HepG2 (cell line): ENCODE measurements around the gene TFAP2A. TPM values are rescaled to one million over a fixed set of nuclear protein-coding genes. Genes with fewer than 3 reads are reported as not detected.

Experiments used
- ATAC-seq: fragments of 200-7000 bp; cut with Tn5 transposase; 3 replicates; pipeline ENCODE4 v1.9.1; 2020; ENCODE audit warnings: mild to moderate bottlenecking, moderate library complexity
- BruUV-seq: library from RNA; stranded (reverse); fragments of 400-500 nt; replicated peaks from 2 replicates; lab custom pipeline; 2021; lab: Mats Ljungman, UMichigan
- CTCF ChIA-PET: fragments of 300-600 bp; formaldehyde crosslinking; extraction: SDS; loops from one replicate; lab custom pipeline; 2021; ENCODE audit warnings: low total read pairs, inconsistent platforms, low intra/inter-chr PET ratio; lab: Yijun Ruan, JAX
- POLR2A ChIA-PET: fragments of 350-600 bp; sonication (Branson Sonifier 250); formaldehyde crosslinking; loops from one replicate; lab custom pipeline; 2020; ENCODE audit warnings: antibody characterized with exemption, inconsistent platforms; lab: Yijun Ruan, JAX
- DNase-seq: peaks from one replicate; pipeline ENCODE4 v3.0.0-alpha.2; 2015; ENCODE audit warnings: low spot score
- FAIRE-seq: peaks from 3 replicates; lab custom pipeline; 2011; peaks lifted over from hg19 to GRCh38; lab: Jason Lieb, UNC
- H2AFZ ChIP-seq: one replicate; pipeline ENCODE4 v1.6.1; 2011; ENCODE audit warnings: low read length, inconsistent platforms
- H3K27ac ChIP-seq: fragments of 300-600 bp; 3 replicates; pipeline ENCODE4 v1.8.0; 2011; ENCODE audit warnings: mixed run types, mild to moderate bottlenecking, mixed read lengths, low read length, inconsistent platforms; ENCODE audit not compliant: insufficient read depth; ENCODE audit errors: extremely low read length
- H3K27me3 ChIP-seq, 2 experiments: fragments of 200-600 bp in 1 of 2; 2 replicates in 1 of 2; 3 replicates in 1 of 2; pipeline versions ENCODE4 v1.6.0 to v1.8.0; 2011; ENCODE audit warnings: low read length in 2 of 2, mild to moderate bottlenecking in 2 of 2, moderate library complexity in 2 of 2, inconsistent platforms in 1 of 2; ENCODE audit not compliant: insufficient read depth in 2 of 2, control insufficient read depth in 1 of 2
- H3K36me3 ChIP-seq, 2 experiments: fragments of 200-600 bp in 1 of 2; replicated peaks in 1 of 2; 2 replicates in 1 of 2; 3 replicates in 1 of 2; pipeline versions ENCODE4 v1.5.1 to v1.8.0; 2011; ENCODE audit warnings: low read length in 2 of 2, inconsistent platforms in 1 of 2; ENCODE audit not compliant: insufficient read depth in 2 of 2, control insufficient read depth in 1 of 2
- H3K4me1 ChIP-seq: 2 replicates; pipeline ENCODE4 v1.5.1; 2012; ENCODE audit warnings: low read length, inconsistent platforms; ENCODE audit not compliant: insufficient read depth
- H3K4me2 ChIP-seq: 2 replicates; pipeline ENCODE4 v1.6.0; 2011; ENCODE audit warnings: low read depth, low read length, inconsistent platforms
- H3K4me3 ChIP-seq, 3 experiments: fragments of 200-600 bp in 1 of 3; sonication (generic), shearing (Covaris generic) in 1 of 3; replicated peaks in 1 of 3; 2 replicates each; pipeline ENCODE4 v1.5.1; 2011 to 2016; ENCODE audit warnings: low read length in 3 of 3, inconsistent platforms in 2 of 3, low read depth in 2 of 3, mild to moderate bottlenecking in 2 of 3, control low read depth in 1 of 3, mixed read lengths in 1 of 3; ENCODE audit not compliant: insufficient read depth in 1 of 3
- H3K79me2 ChIP-seq: one replicate; pipeline ENCODE4 v1.6.1; 2011; ENCODE audit warnings: low read length, inconsistent platforms; ENCODE audit not compliant: insufficient read depth
- H3K9ac ChIP-seq: 2 replicates; pipeline ENCODE4 v1.6.0; 2011; ENCODE audit warnings: mild to moderate bottlenecking, low read depth, low read length, inconsistent platforms; ENCODE audit not compliant: insufficient read depth
- H3K9me3 ChIP-seq: 2 replicates; pipeline ENCODE4 v1.5.1; 2012; ENCODE audit warnings: mild to moderate bottlenecking, low read length
- H4K20me1 ChIP-seq: 2 replicates; pipeline ENCODE4 v1.6.0; 2011; ENCODE audit warnings: inconsistent platforms, mild to moderate bottlenecking, low read length, moderate library complexity; ENCODE audit not compliant: insufficient read depth
- FOXO1 ChIP-seq: sonication (generic); formaldehyde crosslinking; IDR thresholded peaks from 2 replicates; pipeline ENCODE4 v1.4.0; 2020; ENCODE audit warnings: missing genetic modification reagents
- SP5 ChIP-seq: IDR thresholded peaks from 2 replicates; pipeline ENCODE4 v1.6.1; 2016; ENCODE audit warnings: low read depth, borderline replicate concordance
- ZBTB20 ChIP-seq: sonication (generic); formaldehyde crosslinking; IDR thresholded peaks from 2 replicates; pipeline ENCODE4 v1.8.1; 2023; ENCODE audit warnings: missing genetic modification reagents, low read depth, mild to moderate bottlenecking, borderline replicate concordance
- ZFY ChIP-seq: sonication (generic); formaldehyde crosslinking; IDR thresholded peaks from 2 replicates; pipeline ENCODE4 v1.4.0; 2020; ENCODE audit warnings: missing genetic modification reagents
- ZNF468 ChIP-seq: sonication (generic); formaldehyde crosslinking; IDR thresholded peaks from 2 replicates; pipeline ENCODE4 v1.8.0; 2022; ENCODE audit warnings: mild to moderate bottlenecking, moderate library complexity, missing genetic modification reagents
- ZNF547 ChIP-seq: sonication (generic); formaldehyde crosslinking; IDR thresholded peaks from 2 replicates; pipeline ENCODE4 v1.5.1; 2020; ENCODE audit warnings: mild to moderate bottlenecking, missing genetic modification reagents
- ZXDC ChIP-seq: sonication (generic); formaldehyde crosslinking; IDR thresholded peaks from 2 replicates; pipeline ENCODE4 v1.5.0; 2020; ENCODE audit warnings: mild to moderate bottlenecking, missing genetic modification reagents
- WGBS: methylation state at CpG from one replicate; pipeline ENCODE4 v1.1.6; 2017; ENCODE audit warnings: low lambda C conversion rate; 5-methylcytosine and 5-hydroxymethylcytosine counted together
- in situ Hi-C: cut with HindIII; loops from 2 replicates; pipeline ENCODE4 v1.10.0; 2017; ENCODE audit warnings: low pct_unique_long_range_greater_than_20kb; ENCODE audit not compliant: extremely low pct_ligation_motif_present
- intact Hi-C: fragments of 100-400 bp; cut with micrococcal nuclease; formaldehyde crosslinking; loops from one replicate; pipeline ENCODE4 v1.10.0; 2022; ENCODE audit not compliant: unreplicated experiment
- polyA plus RNA-seq, 8 experiments: library from polyadenylated mRNA; depleted of rRNA in 3 of 8; stranded (reverse) in 7 of 8; unstranded in 1 of 8; fragments of >200 nt; fragmentation: Illumina TruSeq in 4 of 8; extraction: Trizol in 4 of 8; gene quantifications; 2 replicates each; pipeline versions ENCODE4 v1.2.1 to v1.2.3, GENCODE V29; 2011 to 2016; ENCODE audit warnings: low read depth in 4 of 8, missing spikeins in 1 of 8, mixed read lengths in 1 of 8; ENCODE audit not compliant: insufficient read depth in 1 of 8
- total RNA-seq, 5 experiments: library from RNA; depleted of rRNA; stranded (reverse); fragments of >200 nt; fragmentation: Illumina TruSeq; extraction: Trizol; gene quantifications; 2 replicates each; pipeline ENCODE4 v1.2.3, GENCODE V29; 2016; ENCODE audit warnings: low read depth in 1 of 5
- TF ChIP-seq, protein P1 (sequence below): sonication (generic); formaldehyde crosslinking; IDR thresholded peaks from 2 replicates; pipeline ENCODE4 v1.5.1; 2020; ENCODE audit warnings: mild to moderate bottlenecking, missing genetic modification reagents, borderline replicate concordance
- TF ChIP-seq, protein P2 (sequence below): sonication (generic); formaldehyde crosslinking; IDR thresholded peaks from 2 replicates; pipeline ENCODE4 v1.4.0; 2020; ENCODE audit warnings: missing genetic modification reagents, mild to moderate bottlenecking, borderline replicate concordance
- TF ChIP-seq, protein P3 (sequence below): sonication (generic); formaldehyde crosslinking; IDR thresholded peaks from 2 replicates; pipeline ENCODE4 v1.8.0; 2022; ENCODE audit warnings: mild to moderate bottlenecking, missing genetic modification reagents; ENCODE audit not compliant: insufficient replicate concordance

The TFAP2A gene
- total and polyA plus RNA-seq, 2 of the 13 experiments (the other 11 are each of a cell fraction or from before 2014, with no cell fraction given) = not detected

DNA sequence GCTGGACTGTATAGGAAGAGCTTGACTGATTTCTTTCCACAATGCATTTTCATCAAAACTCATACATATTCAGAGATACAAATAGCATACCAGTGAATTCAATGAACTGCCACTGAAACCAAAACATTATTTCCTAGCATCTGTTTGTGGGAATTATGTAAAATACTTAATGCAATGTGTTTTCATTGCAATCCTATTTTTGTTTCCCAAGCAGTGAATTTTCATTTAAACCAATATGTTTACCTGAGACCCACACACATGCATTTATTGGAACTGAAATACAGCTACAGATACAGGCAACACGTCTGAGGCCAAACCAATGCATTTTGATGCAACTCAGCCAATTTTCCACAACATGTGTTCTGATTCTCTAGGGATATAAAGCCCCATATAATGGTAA, 33.2 kb upstream of the TFAP2A start (continued):
- TF ChIP-seq ZXDC (CRISPR knock-in tag) (no peak), ZNF547 (CRISPR knock-in tag) (no peak), SP5 (CRISPR knock-in tag) (no peak), ZFY (no peak), ZNF468 (CRISPR knock-in tag) (no peak), FOXO1 (CRISPR knock-in tag) (no peak)
- TF ChIP-seq, protein P1, sequence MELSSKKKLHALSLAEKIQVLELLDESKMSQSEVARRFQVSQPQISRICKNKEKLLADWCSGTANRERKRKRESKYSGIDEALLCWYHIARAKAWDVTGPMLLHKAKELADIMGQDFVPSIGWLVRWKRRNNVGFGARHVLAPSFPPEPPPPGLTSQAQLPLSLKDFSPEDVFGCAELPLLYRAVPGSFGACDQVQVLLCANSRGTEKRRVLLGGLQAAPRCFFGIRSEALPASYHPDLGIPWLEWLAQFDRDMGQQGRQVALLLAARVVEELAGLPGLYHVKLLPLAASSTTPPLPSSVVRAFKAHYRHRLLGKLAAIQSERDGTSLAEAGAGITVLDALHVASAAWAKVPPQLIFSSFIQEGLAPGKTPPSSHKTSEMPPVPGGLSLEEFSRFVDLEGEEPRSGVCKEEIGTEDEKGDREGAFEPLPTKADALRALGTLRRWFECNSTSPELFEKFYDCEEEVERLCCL (CRISPR knock-in tag) = no peak
- TF ChIP-seq, protein P2, sequence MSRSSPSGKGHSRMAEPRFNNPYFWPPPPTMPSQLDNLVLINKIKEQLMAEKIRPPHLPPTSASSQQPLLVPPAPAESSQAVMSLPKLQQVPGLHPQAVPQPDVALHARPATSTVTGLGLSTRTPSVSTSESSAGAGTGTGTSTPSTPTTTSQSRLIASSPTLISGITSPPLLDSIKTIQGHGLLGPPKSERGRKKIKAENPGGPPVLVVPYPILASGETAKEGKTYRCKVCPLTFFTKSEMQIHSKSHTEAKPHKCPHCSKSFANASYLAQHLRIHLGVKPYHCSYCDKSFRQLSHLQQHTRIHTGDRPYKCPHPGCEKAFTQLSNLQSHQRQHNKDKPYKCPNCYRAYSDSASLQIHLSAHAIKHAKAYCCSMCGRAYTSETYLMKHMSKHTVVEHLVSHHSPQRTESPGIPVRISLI = no peak

GRCh38 chr6:10446548-10446947, 31.7 kb upstream of the TFAP2A start:
- no peak overlapping the region for H3K4me3 ChIP-seq
- H4K20me1 ChIP-seq = no peaks in the 10 kb centered on the region
- BruUV-seq = no TSS peak
- no peak overlapping the region for H3K9ac ChIP-seq
- H3K27me3 ChIP-seq = peaks cover 0 to 11% of the 10 kb centered on the region in 2 experiments; a peak in 2 of 5 replicates
- no peak overlapping the region for H3K4me2 ChIP-seq
- FAIRE-seq (no peak), ATAC-seq (no peak; the same call in 2 of the 3 replicates)
- H3K4me1 ChIP-seq = peaks cover 7% of the 10 kb centered on the region
- CTCF ChIA-PET = no interaction called here
- H3K9me3 ChIP-seq = no peaks in the 10 kb centered on the region
- H2AFZ ChIP-seq = no peak overlapping the region
- in situ Hi-C loops (loop anchor here (25.0 kb wide), 3 partner anchors 409 to 1909 kb away; no protein-coding TSS in a partner anchor), intact Hi-C loops (no loop called here)
- no peak overlapping the region for H3K27ac ChIP-seq
- POLR2A ChIA-PET = no interaction called here
- TF ChIP-seq, protein P3, sequence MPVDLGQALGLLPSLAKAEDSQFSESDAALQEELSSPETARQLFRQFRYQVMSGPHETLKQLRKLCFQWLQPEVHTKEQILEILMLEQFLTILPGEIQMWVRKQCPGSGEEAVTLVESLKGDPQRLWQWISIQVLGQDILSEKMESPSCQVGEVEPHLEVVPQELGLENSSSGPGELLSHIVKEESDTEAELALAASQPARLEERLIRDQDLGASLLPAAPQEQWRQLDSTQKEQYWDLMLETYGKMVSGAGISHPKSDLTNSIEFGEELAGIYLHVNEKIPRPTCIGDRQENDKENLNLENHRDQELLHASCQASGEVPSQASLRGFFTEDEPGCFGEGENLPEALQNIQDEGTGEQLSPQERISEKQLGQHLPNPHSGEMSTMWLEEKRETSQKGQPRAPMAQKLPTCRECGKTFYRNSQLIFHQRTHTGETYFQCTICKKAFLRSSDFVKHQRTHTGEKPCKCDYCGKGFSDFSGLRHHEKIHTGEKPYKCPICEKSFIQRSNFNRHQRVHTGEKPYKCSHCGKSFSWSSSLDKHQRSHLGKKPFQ = peak; percentile 96
- no peak for TF ChIP-seq ZBTB20
- TF ChIP-seq, all 625 proteins: peak for 1
- no peak for DNase-seq
- no peaks in the 10 kb centered on the region for H3K79me2 ChIP-seq
- WGBS = 39% methylated on average over 1 of the region's 1 CpG
- H3K36me3 ChIP-seq = no peaks in the 10 kb centered on the region
